ENCODE measurements around the gene WDR93.
A peak's percentile ranks its signal among the peaks of the same experiment; 100 is the strongest.

WDR93 gene

GRCh38 chr15:89646416-89647141 is 44.0 kb upstream of the WDR93 start:
- no peak for TF ChIP-seq REST (IDR thresholded peaks at IDR 0.05; ENCODE audit: insufficient read depth in 1 of 2, low read depth in 2 of 2, low read length in 2 of 2)
- TF ChIP-seq FOXP2 (optimal IDR thresholded peaks at IDR 0.05; ENCODE audit: borderline replicate concordance, extremely low read depth, extremely low read length, insufficient read depth), result no peak
- TF ChIP-seq TAF1 (IDR thresholded peaks at IDR 0.05; ENCODE audit: borderline replicate concordance, insufficient read depth, low read length), result no peak
- no peak for TF ChIP-seq SIN3A (IDR thresholded peaks at IDR 0.05; ENCODE audit: borderline replicate concordance, insufficient read depth, low read length)
- no peak for TF ChIP-seq POLR2AphosphoS5 (IDR thresholded peaks at IDR 0.05; ENCODE audit: low read depth, low read length)

- TF ChIP-seq SIN3A (IDR thresholded peaks at IDR 0.05; ENCODE audit: borderline replicate concordance, insufficient read depth, low read length), result no peak
- peak; percentile 74 for TF ChIP-seq FOXP2 (optimal IDR thresholded peaks at IDR 0.05; ENCODE audit: borderline replicate concordance, extremely low read depth, extremely low read length, insufficient read depth)
Observed at GRCh38 chr15:89647191-89647851, 43.3 kb upstream of the WDR93 start.

GRCh38 chr15:89648106-89649012 is 42.3 kb upstream of the WDR93 start:
- no peak for TF ChIP-seq FOXP2 (optimal IDR thresholded peaks at IDR 0.05; ENCODE audit: borderline replicate concordance, extremely low read depth, extremely low read length, insufficient read depth)
- no peak for TF ChIP-seq SIN3A (IDR thresholded peaks at IDR 0.05; ENCODE audit: borderline replicate concordance, insufficient read depth, low read length)
- no peak for TF ChIP-seq TAF1 (IDR thresholded peaks at IDR 0.05; ENCODE audit: borderline replicate concordance, insufficient read depth, low read length)
- no peak for TF ChIP-seq POLR2AphosphoS5 (IDR thresholded peaks at IDR 0.05; ENCODE audit: low read depth, low read length)
- TF ChIP-seq REST (IDR thresholded peaks at IDR 0.05; ENCODE audit: insufficient read depth in 1 of 2, low read depth in 2 of 2, low read length in 2 of 2), result no peak

- TF ChIP-seq TAF1 (IDR thresholded peaks at IDR 0.05; ENCODE audit: borderline replicate concordance, insufficient read depth, low read length) (no peak), REST (IDR thresholded peaks at IDR 0.05; ENCODE audit: insufficient read depth in 1 of 2, low read depth in 2 of 2, low read length in 2 of 2) (no peak), POLR2AphosphoS5 (IDR thresholded peaks at IDR 0.05; ENCODE audit: low read depth, low read length) (no peak), FOXP2 (optimal IDR thresholded peaks at IDR 0.05; ENCODE audit: borderline replicate concordance, extremely low read depth, extremely low read length, insufficient read depth) (no peak), SIN3A (IDR thresholded peaks at IDR 0.05; ENCODE audit: borderline replicate concordance, insufficient read depth, low read length) (no peak)
Observed at GRCh38 chr15:89649013-89649625, 41.5 kb upstream of the WDR93 start.

- TF ChIP-seq TAF1 (IDR thresholded peaks at IDR 0.05; ENCODE audit: borderline replicate concordance, insufficient read depth, low read length) (no peak), SIN3A (IDR thresholded peaks at IDR 0.05; ENCODE audit: borderline replicate concordance, insufficient read depth, low read length) (no peak), POLR2AphosphoS5 (IDR thresholded peaks at IDR 0.05; ENCODE audit: low read depth, low read length) (no peak)
Observed at GRCh38 chr15:89649716-89650115, 40.9 kb upstream of the WDR93 start.

Data from PFSK-1 (cell line).